Small intestine (tissue), 16 donors: ENCODE results near the gene GAPVD1. TPM values are rescaled to one million over a fixed set of nuclear protein-coding genes. Genes with fewer than 3 reads are reported as not detected.
"Not testable (repeated sequence)": the region's sequence is repeated elsewhere in the genome, so short reads cannot be mapped to it uniquely, and the experiment has no call there.

ENCODE experiments used
- DNase-seq, 2 donors: peaks; one replicate each; pipeline versions ENCODE4 v3.0.0 to v3.0.0-alpha.2; 2013
- FAIRE-seq: peaks from 2 replicates; lab custom pipeline; 2012; peaks lifted over from hg19 to GRCh38; lab: Jason Lieb, UNC
- H3K27ac ChIP-seq, 3 donors: one replicate each; pipeline ENCODE4 v1.5.1; 2013; ENCODE audit warnings: low read length in 2 of 3, mild to moderate bottlenecking in 2 of 3, control low read depth in 1 of 3, inconsistent platforms in 1 of 3, low read depth in 1 of 3, moderate library complexity in 1 of 3
- H3K27me3 ChIP-seq, 3 donors: one replicate each; pipeline ENCODE4 v1.6.1; 2013; ENCODE audit warnings: low read length in 3 of 3, inconsistent platforms in 1 of 3; ENCODE audit not compliant: control insufficient read depth in 3 of 3, insufficient read depth in 3 of 3
- H3K36me3 ChIP-seq, 3 donors: one replicate each; pipeline ENCODE4 v1.6.1; 2013; ENCODE audit warnings: low read length in 3 of 3, inconsistent platforms in 1 of 3, low read depth in 1 of 3, mild to moderate bottlenecking in 1 of 3, moderate library complexity in 1 of 3; ENCODE audit not compliant: control insufficient read depth in 3 of 3, insufficient read depth in 2 of 3
- H3K4me1 ChIP-seq, 3 donors: one replicate each; pipeline ENCODE4 v1.6.1; 2013; ENCODE audit warnings: low read length in 2 of 3, inconsistent platforms in 1 of 3, low read depth in 1 of 3, mild to moderate bottlenecking in 1 of 3, moderate library complexity in 1 of 3; ENCODE audit not compliant: control insufficient read depth in 3 of 3, insufficient read depth in 2 of 3
- H3K4me3 ChIP-seq, 3 donors: one replicate each; pipeline ENCODE4 v1.5.1; 2013; ENCODE audit warnings: low read length in 3 of 3, control low read depth in 1 of 3, inconsistent platforms in 1 of 3, low read depth in 1 of 3, mild to moderate bottlenecking in 1 of 3, moderate library complexity in 1 of 3
- H3K9me3 ChIP-seq, 2 donors: one replicate each; pipeline ENCODE4 v1.6.1; 2013; ENCODE audit warnings: low read depth in 1 of 2, low read length in 1 of 2; ENCODE audit not compliant: control insufficient read depth in 2 of 2, insufficient read depth in 1 of 2
- WGBS, 3 donors: extraction: QIAGEN DNeasy Blood & Tissue Kit; methylation state at CpG; one replicate each; pipeline ENCODE4 v1.1.7; 2013; 5-methylcytosine and 5-hydroxymethylcytosine counted together
- long read RNA-seq, 10 donors: transcript quantifications; one replicate each; lab custom pipeline, GENCODE V29; 2026
- polyA plus RNA-seq, 4 donors: library from polyadenylated mRNA; stranded (reverse) in 3 of 4; unstranded in 1 of 4; fragments of 200-250 nt in 3 of 4; fragments of 120-200 nt in 1 of 4; gene quantifications; one replicate each; pipeline versions ENCODE4 v1.2.1 to v1.2.3, GENCODE V29; 2013
- donor health status: healthy with polysubstance abuse.
- donor health status: control.
- donor health status: control.
- donor health status: Bipolar disorder and iron deficiency.
- donor health status: healthy.

The GAPVD1 gene
- polyA plus RNA-seq: 10 to 100 TPM in 1 of 4 donors, 1 to 10 TPM in 3; 4.6 to 25.2 (median 7.1) TPM
- long read RNA-seq, donor 1: 0 reads
- long read RNA-seq, donor 2: 0 reads
- long read RNA-seq, donor 3, partial matches to known transcripts: 0 of 1 reads
- long read RNA-seq, donor 3, other reads (novel, unspliced or antisense): 0 of 1 reads
- long read RNA-seq, donor 4: 0 reads
- long read RNA-seq, donor 5: 0 reads
- long read RNA-seq, donor 6: 0 reads
- long read RNA-seq, donor 7: 0 reads
- long read RNA-seq, donor 8: 0 reads
- long read RNA-seq, donor 9: 0 reads
- long read RNA-seq, donor 10, partial matches to known transcripts: 5 of 6 reads
- long read RNA-seq, donor 10, other reads (novel, unspliced or antisense): 0 of 6 reads

- Histone ChIP-seq H3K36me3 (peaks cover 0 to 8% (median 0%) of the 10 kb centered on the region in 3 donors), H3K27me3 (no peaks in the 10 kb centered on the region), H3K4me1 (peaks cover 0 to 4% (median 0%) of the 10 kb centered on the region in 3 donors), H3K9me3 (no peaks in the 10 kb centered on the region), H3K27ac (peak within 1 kb of the TSS; percentile 72 to 95 (median 84)), H3K4me3 (peak within 1 kb of the TSS; percentile 86 to 100 (median 92))
- peak; percentile 90 to 97 for DNase-seq
- 1 to 2% (median 1%) methylated on average over 63 to 72 of the region's 72 CpGs for WGBS, 3 donors
- no peak for FAIRE-seq
These were observed at the start of gene GAPVD1 for GRCh38 chr9:125261501-125262293. Gene GAPVD1 (plus strand): TSS chr9:125261826. CDS start chr9:125298922, 37,096 bp downstream.

- Histone ChIP-seq H3K27me3 (no peaks in the 10 kb centered on the region), H3K27ac (no peak overlapping the region), H3K9me3 (no peaks in the 10 kb centered on the region), H3K4me3 (no peak overlapping the region), H3K4me1 (no peaks in the 10 kb centered on the region), H3K36me3 (peaks cover 0 to 21% (median 5%) of the 10 kb centered on the region in 3 donors)
- DNase-seq: no peak
- FAIRE-seq: no peak
- WGBS, 3 donors: 79 to 86% (median 82%) methylated on average over 5 of the region's 5 CpGs
These were observed 47.4 kb upstream of the GAPVD1 start for GRCh38 chr9:125214186-125214585.

- H3K9me3 ChIP-seq: no peaks in the 10 kb centered on the region
- DNase-seq (no peak), FAIRE-seq (no peak)
- no peaks in the 10 kb centered on the region for H3K27me3 ChIP-seq
- H3K36me3 ChIP-seq: peaks cover 0 to 30% (median 4%) of the 10 kb centered on the region in 3 donors
- 93 to 97% (median 97%) methylated on average over 3 of the region's 3 CpGs for WGBS, 3 donors
- no peaks in the 10 kb centered on the region for H3K4me1 ChIP-seq
- H3K27ac ChIP-seq: no peak overlapping the region
- H3K4me3 ChIP-seq: no peak overlapping the region
These were observed 43.0 kb upstream of the GAPVD1 start for GRCh38 chr9:125218621-125219020.

- FAIRE-seq, H3K27me3 ChIP-seq, H3K4me3 ChIP-seq, DNase-seq, H3K9me3 ChIP-seq, H3K4me1 ChIP-seq, H3K27ac ChIP-seq: not testable (repeated sequence)
- peaks cover 0 to 30% (median 5%) of the 10 kb centered on the region in 3 donors for H3K36me3 ChIP-seq
These were observed 36.8 kb upstream of the GAPVD1 start for GRCh38 chr9:125224858-125225257.

GRCh38 chr9:125227761-125228160 lies 33.9 kb upstream of the GAPVD1 start:
- H3K9me3 ChIP-seq: no peaks in the 10 kb centered on the region
- 95 to 99% (median 97%) methylated on average over 6 of the region's 6 CpGs for whole genome bisulfite sequencing, 3 donors
- no peak for DNase-seq
- no peak for FAIRE-seq
- no peak overlapping the region for H3K27ac ChIP-seq
- no peaks in the 10 kb centered on the region for H3K27me3 ChIP-seq
- H3K4me1 ChIP-seq: no peaks in the 10 kb centered on the region
- peaks cover 0 to 31% (median 5%) of the 10 kb centered on the region in 3 donors for H3K36me3 ChIP-seq
- H3K4me3 ChIP-seq: no peak overlapping the region

GRCh38 chr9:125233678-125234077 lies 27.9 kb upstream of the GAPVD1 start:
- Histone ChIP-seq H3K9me3 (no peaks in the 10 kb centered on the region), H3K4me1 (peaks cover 2 to 4% (median 4%) of the 10 kb centered on the region in 3 donors), H3K27me3 (no peaks in the 10 kb centered on the region), H3K4me3 (no peak overlapping the region), H3K36me3 (peaks cover 7 to 41% (median 27%) of the 10 kb centered on the region in 3 donors), H3K27ac (no peak overlapping the region)
- DNase-seq (peak; percentile 2 to 7), FAIRE-seq (no peak)
- 48 to 62% (median 52%) methylated on average over 3 of the region's 3 CpGs for WGBS, 3 donors

- not testable (repeated sequence) for H3K27ac ChIP-seq, H3K27me3 ChIP-seq, H3K9me3 ChIP-seq, FAIRE-seq, DNase-seq, H3K4me3 ChIP-seq, H3K4me1 ChIP-seq
- peaks cover 10 to 44% (median 29%) of the 10 kb centered on the region in 3 donors for H3K36me3 ChIP-seq
- WGBS, 3 donors: 93 to 94% (median 93%) methylated on average over 8 of the region's 8 CpGs
These were observed 27.5 kb upstream of the GAPVD1 start for GRCh38 chr9:125234099-125234498.

- peaks cover 13 to 45% (median 23%) of the 10 kb centered on the region in 3 donors for H3K36me3 ChIP-seq
- DNase-seq (peak in 1 of 2 donors; percentile 8), FAIRE-seq (no peak)
- no peak overlapping the region for H3K27ac ChIP-seq
- H3K4me3 ChIP-seq: peak overlapping the region in 1 of 3 donors; percentile 20
- no peaks in the 10 kb centered on the region for H3K27me3 ChIP-seq
- 42 to 49% (median 48%) methylated on average over 5 of the region's 5 CpGs for WGBS, 3 donors
- peaks cover 5 to 12% (median 8%) of the 10 kb centered on the region in 3 donors for H3K4me1 ChIP-seq
- no peaks in the 10 kb centered on the region for H3K9me3 ChIP-seq
These were observed 25.7 kb upstream of the GAPVD1 start for GRCh38 chr9:125235804-125236519.
